HG02938 (cell line): ENCODE data around the gene BCL7A.
"Not testable (repeated sequence)": the region's sequence is repeated elsewhere in the genome, so short reads cannot be mapped to it uniquely, and the experiment has no call there.

Experiments
- ATAC-seq: cut with Tn5 transposase; IDR thresholded peaks from one replicate; pipeline ENCODE4 v1.9.1; 2021; ENCODE audit warnings: mild to moderate bottlenecking, moderate library complexity; ENCODE audit not compliant: unreplicated experiment

The BCL7A gene

DNA sequence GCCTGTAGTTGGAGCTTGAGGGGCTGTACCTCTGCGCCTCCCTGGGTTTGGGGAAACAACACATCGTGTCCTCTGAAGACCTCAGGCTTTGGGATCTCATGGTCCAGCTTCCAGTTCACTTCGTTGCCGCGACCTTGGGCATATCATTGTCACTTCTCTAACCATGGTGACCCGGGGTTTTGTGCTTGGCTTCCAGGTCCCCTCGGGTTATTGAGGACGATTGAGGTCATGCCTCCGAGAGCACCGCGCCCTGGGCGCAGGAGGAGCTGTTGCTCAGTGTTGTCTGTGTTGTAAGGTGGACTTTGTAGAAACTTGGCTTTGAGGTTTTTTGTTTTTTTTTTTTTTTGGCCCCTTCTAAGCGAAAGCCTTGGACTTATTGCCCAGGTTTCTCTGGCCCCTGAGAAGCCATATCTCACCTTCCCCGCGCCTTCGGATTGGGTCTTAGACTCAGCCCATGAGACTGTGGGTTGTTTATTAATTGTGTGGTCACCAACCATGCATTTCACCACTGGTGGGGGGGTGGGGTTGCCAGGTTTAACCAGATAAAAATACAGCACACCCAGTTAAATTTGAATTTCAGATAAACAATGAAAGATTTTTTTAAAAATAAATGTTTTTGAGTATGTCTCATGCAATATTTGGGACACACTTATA is 2.6 kb downstream of the BCL7A start:
- no peak for ATAC-seq

DNA sequence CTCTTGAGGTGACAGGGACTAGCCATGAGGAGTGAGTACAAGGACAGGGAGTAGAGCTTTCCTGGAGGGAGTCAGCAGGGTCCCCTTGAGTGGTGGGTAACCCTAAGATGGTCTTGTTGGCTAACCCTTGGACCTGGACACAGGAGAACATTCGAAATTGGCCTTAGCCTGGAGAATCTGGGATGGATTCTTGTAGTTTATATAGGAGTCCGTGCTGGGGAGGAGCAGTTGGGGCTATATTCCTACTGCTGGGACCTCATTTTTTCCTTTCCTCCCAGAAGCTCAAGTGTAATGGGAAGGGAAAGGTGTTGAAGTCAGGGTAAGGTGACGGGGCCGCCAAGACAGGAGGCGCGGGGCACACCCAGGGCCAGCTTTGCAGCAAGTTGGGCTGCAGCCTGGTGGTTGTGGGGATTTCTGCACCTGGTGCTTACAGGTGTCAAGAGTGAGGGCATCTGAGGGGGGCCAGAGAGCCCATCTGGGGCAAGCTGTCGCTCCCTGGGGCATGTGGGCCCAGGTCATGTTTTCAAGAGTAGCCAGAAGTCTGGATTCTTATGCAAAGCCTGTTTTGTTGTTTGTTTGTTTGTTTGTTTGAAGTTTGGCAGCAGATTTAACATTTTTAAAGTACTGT is 5.1 kb downstream of the BCL7A start:
- ATAC-seq = no peak

DNA sequence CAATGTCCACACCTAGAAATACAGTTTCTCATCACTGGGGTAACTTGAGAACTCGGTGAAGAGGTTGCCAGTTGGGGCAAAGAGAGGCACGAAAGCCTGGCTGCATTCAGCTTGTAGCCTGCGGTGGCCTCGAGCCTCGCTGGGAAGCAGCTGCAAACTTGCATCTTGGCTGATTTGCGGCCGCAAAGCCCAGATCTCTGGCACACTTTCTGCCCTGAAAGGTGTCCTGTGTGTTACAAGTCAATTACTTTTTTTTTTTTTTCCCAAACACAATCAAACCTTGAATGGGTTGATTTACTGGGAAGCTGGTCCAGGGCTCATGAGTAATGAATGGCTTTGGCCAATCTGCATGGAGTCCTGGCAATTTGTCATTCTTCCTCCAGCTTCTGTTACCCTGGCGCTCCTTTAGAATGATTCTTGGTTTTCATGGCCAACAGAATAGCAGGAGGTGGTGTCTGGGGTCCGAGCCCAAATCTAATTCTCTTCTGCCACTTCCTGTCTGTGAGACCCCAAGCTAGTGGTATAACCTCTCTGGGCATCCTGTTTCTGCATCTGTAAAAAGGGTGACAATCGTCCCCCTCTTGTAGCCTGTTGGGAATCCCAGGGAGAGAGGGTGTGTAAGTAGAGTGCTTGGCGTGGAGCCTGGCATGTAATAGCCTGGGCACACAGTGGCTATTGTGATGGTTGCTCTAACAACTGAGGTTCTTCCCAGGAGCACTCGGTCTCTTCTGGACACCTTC is 6.7 kb downstream of the BCL7A start:
- ATAC-seq = no peak

DNA sequence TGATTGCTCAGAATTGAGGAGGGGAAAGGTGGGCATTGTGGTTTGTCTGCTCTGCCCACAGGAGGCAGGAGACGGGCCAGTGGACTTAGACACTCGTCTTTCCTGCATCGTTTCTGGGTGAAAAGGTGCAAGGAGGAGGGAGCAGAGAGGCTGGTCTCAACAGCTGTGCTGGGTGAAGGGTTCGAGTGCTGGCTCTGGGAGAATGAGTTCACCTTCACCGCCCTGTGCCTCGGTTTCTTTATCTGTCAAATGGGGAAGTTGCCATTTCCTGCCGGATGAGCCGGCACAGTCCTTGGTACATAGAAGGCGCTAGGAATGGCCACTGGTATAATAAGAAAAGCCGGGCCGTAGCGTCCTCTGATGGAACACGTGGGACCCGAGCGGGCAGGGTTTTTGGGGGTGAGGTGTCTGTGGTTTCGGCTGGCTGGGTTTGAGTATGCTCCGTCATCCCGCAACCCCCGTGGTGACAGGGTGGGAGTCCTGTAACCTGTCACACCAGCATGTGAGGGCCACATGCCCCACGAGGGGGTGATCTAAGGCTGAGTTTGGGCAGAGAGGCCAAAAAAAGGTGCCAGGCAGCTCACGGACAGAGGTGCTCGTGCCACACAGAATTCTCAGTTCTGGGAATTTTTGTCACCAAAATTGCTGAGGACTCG is 7.3 kb downstream of the BCL7A start:
- no peak for ATAC-seq

DNA sequence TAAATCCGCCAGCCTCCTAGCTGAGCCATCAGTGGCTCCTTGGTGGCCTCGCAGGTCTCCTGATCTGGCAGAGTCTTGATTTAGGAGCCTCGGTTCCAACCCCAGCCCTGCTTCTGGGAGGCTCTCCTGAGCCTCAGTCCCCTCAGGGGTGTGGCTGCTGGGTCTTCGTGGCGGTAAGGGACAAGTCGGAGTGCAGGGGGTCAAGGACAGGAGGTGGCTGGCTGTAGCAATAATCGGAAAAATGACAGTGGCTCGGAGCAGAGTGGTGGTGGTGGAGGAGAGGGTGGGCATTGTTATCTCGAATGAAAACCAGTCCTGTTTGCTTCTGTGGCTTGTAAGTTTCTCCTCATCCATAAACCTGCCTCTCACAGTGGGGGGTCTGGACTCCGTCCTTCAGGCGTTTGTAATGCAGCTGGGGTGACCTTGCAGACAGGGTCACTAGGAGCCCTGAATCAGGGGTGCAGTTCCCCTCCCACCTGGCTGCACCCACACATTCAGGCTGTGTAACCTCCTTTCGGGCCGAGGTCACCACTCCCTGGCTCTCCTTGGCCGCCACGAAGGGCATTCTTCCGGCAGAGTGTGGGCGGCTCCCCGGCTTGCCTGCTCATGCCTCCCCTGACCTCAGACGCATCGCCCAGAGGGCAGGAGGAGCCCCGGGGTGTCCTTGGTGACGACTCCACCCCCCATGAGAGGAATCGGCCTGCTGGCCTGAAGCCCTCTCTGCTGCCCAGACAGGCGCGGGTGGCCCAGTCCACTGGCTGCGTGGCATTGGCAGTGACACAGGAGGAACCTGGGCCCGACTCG is 8.1 kb downstream of the BCL7A start:
- ATAC-seq = no peak

DNA sequence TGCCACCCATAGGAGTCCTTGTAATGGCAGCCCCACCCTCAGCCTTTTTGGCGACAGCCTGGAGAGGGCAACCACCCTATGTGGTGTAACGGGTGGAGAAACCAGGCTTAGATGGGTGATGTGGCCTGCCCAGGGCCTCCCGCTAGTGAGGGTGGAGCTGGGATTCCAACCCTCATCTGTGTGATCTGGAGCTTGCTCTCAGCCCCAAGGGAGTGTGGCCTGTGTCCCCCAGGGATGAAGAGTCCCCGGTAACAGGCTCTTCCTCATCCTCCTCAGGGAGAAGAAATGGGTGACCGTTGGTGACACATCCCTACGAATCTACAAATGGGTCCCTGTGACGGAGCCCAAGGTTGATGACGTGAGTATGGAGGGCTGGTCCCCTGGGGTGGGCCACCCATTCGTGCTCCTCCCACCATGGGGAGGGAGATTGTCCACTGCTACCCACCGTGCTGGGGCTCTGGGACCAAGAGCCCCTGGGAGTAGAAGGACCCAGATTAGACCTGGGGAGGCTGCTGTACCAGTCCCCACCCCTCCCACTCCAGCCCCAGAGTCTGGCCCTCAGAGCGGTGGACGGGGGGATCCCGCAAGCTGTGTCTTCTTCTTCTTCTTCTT is 8.8 kb downstream of the BCL7A start:
- ATAC-seq = no peak

DNA sequence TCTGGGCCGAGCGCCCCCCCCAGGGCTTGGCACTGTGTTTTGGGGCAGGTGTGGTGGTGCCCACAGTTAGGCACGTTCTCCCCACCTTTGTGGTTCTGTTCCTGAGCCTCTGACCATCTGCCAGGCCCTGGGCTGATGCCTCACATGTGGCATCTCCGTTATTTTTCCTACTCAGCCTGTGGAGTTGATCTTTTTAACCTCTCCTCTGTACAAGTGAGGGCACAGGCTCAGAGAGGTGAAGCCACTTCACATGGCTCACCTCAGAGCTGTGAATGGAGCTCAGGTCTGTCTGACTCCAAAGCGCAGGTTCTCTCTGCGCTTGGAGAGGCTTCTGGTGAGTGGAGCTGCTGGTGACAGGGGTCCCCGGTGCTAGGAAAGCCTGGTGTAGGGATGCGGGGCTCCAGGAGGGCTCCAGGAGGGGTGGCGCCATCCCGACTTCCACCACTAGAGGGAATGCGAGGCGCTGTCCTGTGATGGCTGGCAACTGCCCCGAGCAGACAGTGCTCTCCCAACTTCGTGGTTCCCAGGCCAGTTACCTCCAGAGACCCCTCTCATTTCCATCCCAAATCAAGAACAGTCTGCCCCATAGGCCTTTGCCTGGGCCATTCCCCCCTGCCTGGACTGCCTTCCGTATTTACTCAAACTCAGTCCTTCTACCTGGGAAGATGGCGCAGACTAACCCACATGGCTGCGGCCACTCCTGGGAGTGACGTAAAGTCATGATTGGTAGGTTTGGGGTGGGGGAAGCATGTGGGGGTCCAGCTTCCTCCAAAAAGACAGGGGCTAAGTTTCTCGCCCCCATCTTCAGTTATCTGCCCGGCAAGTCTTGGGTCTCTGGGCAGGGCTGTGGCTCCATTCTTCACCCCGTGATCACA is 9.9 kb downstream of the BCL7A start:
- ATAC-seq = no peak

DNA sequence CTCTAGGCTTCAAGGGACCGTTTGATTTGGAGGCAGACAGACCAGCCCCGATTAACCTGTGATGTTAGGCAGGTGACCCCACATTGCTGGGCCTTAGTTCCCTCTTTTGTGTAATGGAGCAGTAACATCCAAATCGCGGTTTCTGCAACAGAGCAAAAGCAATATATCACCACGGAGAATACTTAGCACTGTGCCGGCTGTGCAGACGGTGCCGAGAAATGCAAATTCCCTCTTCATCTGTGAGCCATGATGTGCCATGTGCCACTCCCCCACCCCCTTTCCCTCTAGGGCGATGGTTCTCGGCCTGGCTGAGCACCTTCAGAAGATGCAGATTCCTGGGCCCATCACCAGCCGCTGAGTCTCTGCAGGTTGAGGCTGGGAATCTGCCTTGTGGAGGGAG is 10.9 kb downstream of the BCL7A start:
- ATAC-seq = no peak

DNA sequence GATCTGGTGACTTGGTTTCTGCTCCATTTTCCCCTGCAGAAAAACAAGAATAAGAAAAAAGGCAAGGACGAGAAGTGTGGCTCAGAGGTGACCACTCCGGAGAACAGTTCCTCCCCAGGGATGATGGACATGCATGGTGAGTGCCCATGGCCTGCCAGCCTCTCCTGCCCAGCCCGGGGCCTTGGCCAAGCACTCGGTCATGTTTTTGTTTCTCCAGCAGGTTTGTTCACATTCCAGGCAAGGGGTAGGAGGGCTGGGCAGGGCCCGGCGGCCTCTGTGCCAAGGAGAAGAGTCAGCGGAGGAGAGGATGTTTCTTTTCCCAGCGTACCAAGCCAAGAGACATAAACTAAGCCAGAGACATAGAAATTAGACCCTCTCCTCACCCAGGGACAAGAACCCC is 13.6 kb downstream of the BCL7A start:
- no peak for ATAC-seq

DNA sequence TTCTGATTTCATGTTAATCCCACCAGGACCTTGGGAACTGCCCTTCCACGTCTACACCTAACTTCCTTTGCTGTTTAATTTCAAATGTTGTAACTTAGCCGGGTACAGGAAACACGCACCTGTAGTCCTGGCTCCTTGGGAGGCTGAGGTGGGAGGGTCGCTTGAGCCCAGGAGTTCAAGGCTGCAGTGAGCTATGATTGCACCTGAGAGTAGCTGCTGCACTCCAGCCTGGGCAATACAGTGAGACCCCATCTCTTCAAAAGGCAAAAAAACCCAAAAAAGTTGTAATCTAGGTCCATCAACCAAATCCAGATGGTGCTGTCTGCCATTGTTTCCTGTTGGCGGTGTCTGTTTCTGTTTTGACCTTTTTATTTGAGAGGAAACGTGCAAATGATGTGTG is 14.5 kb downstream of the BCL7A start:
- no peak for ATAC-seq

DNA sequence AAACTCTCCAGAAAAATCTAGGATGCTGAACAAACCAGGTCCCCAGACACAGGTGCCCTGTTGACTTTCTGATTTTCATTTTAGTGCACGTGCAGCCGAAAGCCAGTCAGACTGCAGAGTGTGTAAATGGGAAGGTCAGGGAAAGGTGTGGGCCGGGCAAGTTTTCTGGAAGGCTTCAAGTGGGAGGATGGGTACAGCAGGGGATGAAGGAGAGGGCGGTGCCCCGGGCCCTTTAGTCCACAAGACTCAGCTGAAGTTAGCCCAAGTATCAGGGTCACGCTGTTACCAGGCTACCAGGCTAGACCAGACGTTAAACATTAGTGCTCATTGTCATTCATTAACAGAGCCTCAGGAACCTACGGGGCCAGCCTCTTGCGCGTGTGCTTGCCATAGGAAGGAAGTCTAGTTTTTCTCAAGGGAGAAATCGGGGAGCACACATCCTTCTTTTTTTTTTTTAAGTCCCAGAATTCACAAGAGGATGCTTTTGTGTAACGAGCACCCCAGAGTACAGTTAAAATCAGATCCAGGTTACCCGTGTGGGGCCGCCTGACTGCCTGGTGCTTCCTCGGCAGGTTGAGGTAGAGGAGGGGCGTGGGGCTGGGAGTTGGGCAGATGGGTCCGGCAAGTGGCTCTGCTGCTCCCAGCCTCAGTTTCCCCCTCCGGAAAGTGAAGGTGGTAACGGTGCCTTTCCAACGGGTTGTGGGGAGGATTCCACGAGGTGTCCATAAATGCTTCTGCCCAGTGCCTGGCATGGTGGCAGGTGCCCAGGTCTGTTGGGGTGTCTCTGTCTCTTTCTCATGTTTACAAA is 19.1 kb downstream of the BCL7A start:
- no peak for ATAC-seq

DNA sequence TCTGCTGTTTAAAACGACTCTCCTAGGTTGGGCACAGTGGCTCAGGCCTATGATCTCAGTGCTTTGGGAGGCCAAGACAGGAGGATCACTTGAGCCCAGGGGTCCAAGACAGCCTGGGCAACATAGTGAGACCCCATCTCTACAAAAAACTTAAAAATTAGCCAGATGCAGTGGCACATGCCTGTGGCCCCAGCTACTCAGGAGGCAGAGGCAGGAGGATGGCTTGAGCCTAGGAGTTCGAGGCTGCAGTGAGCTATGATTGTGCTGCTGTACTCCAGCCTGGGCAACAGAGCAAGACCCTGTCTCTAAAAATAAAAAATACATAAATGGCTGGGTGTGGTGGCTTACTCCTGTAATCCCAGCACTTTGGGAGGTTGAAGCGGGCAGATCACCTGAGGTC is 19.8 kb downstream of the BCL7A start:
- ATAC-seq = not testable (repeated sequence)

DNA sequence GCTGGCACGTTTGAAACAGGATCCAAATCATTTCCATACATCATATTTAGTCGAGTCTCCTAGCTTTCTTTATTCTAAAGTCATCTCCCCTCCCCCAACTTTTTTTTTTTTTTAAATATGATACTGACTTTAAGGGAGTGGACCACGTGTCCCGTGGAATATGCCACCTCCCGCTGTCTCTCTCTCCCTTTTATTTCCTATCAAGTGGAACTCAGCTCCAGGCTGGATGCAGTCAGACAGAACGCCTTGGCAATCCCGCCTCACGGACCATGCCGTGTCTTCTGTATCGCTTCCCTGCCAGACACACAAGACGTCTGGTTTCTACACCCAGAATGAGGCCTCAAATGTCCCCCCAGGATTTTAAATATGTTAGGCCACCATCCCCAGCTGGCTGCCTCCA is 21.2 kb downstream of the BCL7A start:
- no peak for ATAC-seq

DNA sequence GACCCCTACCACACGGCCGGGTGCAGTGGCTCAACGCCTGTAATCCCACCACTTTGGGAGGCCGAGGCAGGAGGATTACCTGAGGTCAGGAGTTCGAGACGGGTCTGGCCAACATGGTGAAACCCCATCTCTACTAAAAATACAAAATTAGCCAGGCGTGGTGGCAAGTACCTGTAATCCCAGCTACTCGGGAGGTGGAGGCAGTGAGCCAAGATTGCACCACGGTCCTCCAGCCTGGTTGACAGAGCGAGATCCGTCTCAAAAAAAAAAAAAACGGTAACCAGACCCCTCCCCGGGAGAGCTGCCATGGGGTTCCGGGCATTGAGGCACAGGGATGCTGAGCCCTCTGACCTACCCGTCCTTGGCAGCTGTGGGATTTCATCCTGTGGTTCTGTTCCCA is 21.8 kb downstream of the BCL7A start:
- no peak for ATAC-seq

DNA sequence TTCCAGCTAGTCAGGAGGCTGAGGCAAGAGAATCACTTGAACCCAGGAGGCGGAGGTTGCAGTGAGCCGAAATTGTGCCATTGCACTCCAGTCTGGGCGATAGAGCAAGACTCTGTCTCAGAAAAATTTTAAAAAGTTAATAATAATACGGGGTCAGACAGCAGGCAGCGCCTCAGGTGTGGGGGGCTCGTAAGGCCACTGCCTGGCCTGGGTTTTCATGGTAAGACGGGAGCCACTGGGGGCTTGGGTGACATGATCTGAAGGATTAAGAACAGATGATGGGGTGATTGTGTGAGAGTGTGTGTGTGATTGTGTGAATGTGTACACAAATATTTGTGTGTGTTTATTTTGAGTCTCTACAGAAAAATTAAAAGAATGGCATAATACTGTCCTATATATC is 23.6 kb downstream of the BCL7A start:
- ATAC-seq = no peak

DNA sequence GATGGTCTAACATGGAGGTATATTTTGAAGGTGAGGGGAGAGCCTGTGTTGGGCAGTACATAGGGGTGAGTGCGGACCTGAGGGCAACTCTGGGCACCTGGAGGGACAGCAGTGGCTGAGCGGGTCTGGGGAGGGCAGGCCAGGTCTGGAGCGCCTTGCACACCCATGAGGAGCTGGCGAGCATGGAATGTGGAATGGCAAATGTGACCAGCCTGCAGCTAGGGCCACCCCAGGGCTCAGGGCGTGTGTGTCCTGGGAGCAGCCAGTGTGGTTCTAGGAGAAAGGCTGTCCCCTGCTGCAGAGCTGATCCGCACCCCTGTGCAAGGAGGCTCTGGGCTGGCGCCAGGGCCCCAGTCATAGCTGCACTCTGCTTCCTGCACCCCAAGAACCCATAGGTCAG is 24.5 kb downstream of the BCL7A start:
- ATAC-seq = no peak

DNA sequence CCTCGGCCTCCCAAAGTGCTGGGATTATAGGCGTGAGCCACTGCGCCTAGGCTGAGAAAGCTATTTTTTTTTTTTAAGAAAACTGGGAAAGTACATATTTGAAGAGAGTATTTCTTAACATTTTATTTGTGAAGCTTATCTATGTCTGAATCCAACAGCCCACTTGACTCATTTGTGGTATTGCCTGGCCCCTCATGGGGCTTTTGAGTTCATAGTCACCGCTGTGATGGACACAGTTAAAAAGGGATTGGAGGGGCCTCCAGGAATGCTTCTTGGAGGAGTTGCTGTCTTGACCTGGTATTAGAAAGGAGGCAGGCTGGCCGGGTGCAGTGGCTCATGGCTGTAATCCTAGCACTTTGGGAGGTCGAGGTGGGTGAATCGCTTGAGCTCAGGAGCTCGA is 26.5 kb downstream of the BCL7A start:
- ATAC-seq = no peak

DNA sequence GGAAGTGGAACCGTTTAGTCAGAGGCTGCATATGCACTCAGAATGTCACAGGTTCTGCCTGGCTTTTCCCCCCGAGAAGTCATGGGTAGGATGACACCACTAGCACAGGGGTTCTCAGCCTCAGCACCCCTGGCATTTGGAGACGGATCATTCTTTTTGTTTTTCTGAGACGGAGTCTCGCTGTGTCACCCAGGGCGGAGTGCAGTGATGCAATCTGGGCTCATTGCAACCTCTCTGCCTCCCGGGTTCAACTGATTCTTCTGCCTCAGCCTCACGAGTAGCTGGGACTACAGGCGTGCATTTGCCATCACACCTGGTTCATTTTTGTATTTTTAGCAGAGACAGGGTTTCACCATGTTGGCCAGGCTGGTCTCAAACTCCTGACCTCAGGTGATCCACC is 28.1 kb downstream of the BCL7A start:
- no peak for ATAC-seq

DNA sequence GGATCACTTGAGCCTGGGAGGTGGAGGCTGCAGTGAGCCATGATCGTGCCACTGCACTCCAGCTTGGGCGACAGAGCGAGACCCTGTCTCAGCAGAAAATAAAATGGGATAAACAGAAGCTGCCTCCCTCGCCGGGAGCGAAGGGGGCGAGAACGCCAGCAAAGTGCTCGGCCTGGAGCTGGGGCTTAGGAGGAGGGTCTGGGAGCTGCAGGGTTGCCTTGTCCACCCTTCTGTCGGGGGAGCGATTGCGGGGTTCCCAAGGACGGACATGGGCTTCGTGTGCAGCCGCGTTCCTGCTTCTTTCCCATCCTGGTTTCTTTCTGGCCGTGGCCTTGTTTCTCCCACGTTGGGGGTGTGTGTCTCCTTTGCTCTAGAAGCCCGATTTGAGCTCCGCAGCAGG is 29.0 kb downstream of the BCL7A start:
- ATAC-seq = no peak
